Glutamatergic neuron (in vitro differentiated cells): ENCODE measurements around the gene WNK1. TPM values are rescaled to one million over a fixed set of nuclear protein-coding genes. Genes with fewer than 3 reads are reported as not detected.

Experiments
- DNase-seq: peaks from one replicate; pipeline ENCODE4 v3.0.0; 2022
- H3K27ac Mint-ChIP-seq: one replicate; pipeline ENCODE4 v1.8.0; 2020; ENCODE audit warnings: mild to moderate bottlenecking, mixed read lengths, inconsistent platforms; ENCODE audit not compliant: unreplicated experiment
- H3K27me3 Mint-ChIP-seq: one replicate; pipeline ENCODE4 v1.8.0; 2020; ENCODE audit warnings: mild to moderate bottlenecking, moderate library complexity, mixed read lengths, inconsistent platforms; ENCODE audit not compliant: unreplicated experiment
- H3K36me3 Mint-ChIP-seq: one replicate; pipeline ENCODE4 v1.8.0; 2020; ENCODE audit warnings: mild to moderate bottlenecking, mixed read lengths, inconsistent platforms; ENCODE audit not compliant: unreplicated experiment
- H3K4me1 Mint-ChIP-seq: one replicate; pipeline ENCODE4 v1.8.0; 2020; ENCODE audit warnings: mild to moderate bottlenecking, low read depth, mixed read lengths, inconsistent platforms; ENCODE audit not compliant: unreplicated experiment
- H3K4me3 Mint-ChIP-seq: one replicate; pipeline ENCODE4 v1.8.0; 2020; ENCODE audit warnings: mild to moderate bottlenecking, mixed read lengths, inconsistent platforms; ENCODE audit not compliant: unreplicated experiment
- H3K9me3 Mint-ChIP-seq: one replicate; pipeline ENCODE4 v1.8.0; 2020; ENCODE audit warnings: mild to moderate bottlenecking, moderate library complexity, mixed read lengths, inconsistent platforms; ENCODE audit not compliant: unreplicated experiment
- CTCF ChIP-seq: fragments of 200-600 bp; sonication (generic); IDR thresholded peaks from one replicate; pipeline ENCODE4 v1.5.0; 2021; ENCODE audit not compliant: partially characterized antibody, unreplicated experiment
- total RNA-seq: library from RNA; stranded (reverse); fragmentation: NEBNext Ultra II Directional; extraction: Animal tissue kit (Norgen Biotek cat#: 25700); gene quantifications from one replicate; pipeline ENCODE4 v1.2.1, GENCODE V29; 2021; ENCODE audit not compliant: unreplicated experiment

Gene WNK1
- total RNA-seq, 1 donor from 2014 or later = 182 TPM

GRCh38 chr12:777550-778047, 25.2 kb downstream of the WNK1 start:
- no peak for TF ChIP-seq CTCF
- Mint-ChIP-seq H3K4me1 (peaks cover 29% of the 10 kb centered on the region), H3K27me3 (peaks cover 8% of the 10 kb centered on the region), H3K9me3 (no peaks in the 10 kb centered on the region), H3K4me3 (no peak overlapping the region), H3K27ac (no peak overlapping the region), H3K36me3 (no peaks in the 10 kb centered on the region)
- no peak for DNase-seq

- no peak for DNase-seq
- H3K27me3 Mint-ChIP-seq = peaks cover 8% of the 10 kb centered on the region
- no peak overlapping the region for H3K27ac Mint-ChIP-seq
- no peak for TF ChIP-seq CTCF
- no peak overlapping the region for H3K4me3 Mint-ChIP-seq
- H3K4me1 Mint-ChIP-seq = peaks cover 29% of the 10 kb centered on the region
- no peaks in the 10 kb centered on the region for H3K36me3 Mint-ChIP-seq
- H3K9me3 Mint-ChIP-seq = no peaks in the 10 kb centered on the region
Observed at GRCh38 chr12:778615-779014, 26.2 kb downstream of the WNK1 start.

GRCh38 chr12:779745-780734, 27.7 kb downstream of the WNK1 start:
- Mint-ChIP-seq H3K4me1 (peaks cover 19% of the 10 kb centered on the region), H3K27me3 (peaks cover 8% of the 10 kb centered on the region), H3K9me3 (no peaks in the 10 kb centered on the region), H3K36me3 (no peaks in the 10 kb centered on the region), H3K4me3 (no peak overlapping the region), H3K27ac (no peak overlapping the region)
- no peak for TF ChIP-seq CTCF
- DNase-seq = no peak

GRCh38 chr12:780750-781379, 28.5 kb downstream of the WNK1 start:
- Mint-ChIP-seq H3K36me3 (no peaks in the 10 kb centered on the region), H3K27ac (no peak overlapping the region), H3K9me3 (no peaks in the 10 kb centered on the region), H3K27me3 (peaks cover 8% of the 10 kb centered on the region), H3K4me3 (no peak overlapping the region), H3K4me1 (peaks cover 17% of the 10 kb centered on the region)
- no peak for TF ChIP-seq CTCF
- DNase-seq = no peak
